GM18951 (cell line): ENCODE results near the gene SCN8A.
"Not testable (repeated sequence)": the region's sequence is repeated elsewhere in the genome, so short reads cannot be mapped to it uniquely, and the experiment has no call there.

Experiments
- POLR2A ChIP-seq: IDR thresholded peaks from 4 replicates; pipeline ENCODE4 v1.6.1; 2011; ENCODE audit warnings: mild to moderate bottlenecking; ENCODE audit not compliant: insufficient read length, insufficient read depth; ENCODE audit errors: extremely low read depth
- in situ Hi-C: fragments of 300-500 bp; cut with MboI; formaldehyde crosslinking; loops from one replicate; pipeline ENCODE4 v1.12.0; 2022; ENCODE audit warnings: low sequenced_read_pairs, mixed read lengths, inconsistent platforms; ENCODE audit not compliant: unreplicated experiment

The SCN8A gene

DNA sequence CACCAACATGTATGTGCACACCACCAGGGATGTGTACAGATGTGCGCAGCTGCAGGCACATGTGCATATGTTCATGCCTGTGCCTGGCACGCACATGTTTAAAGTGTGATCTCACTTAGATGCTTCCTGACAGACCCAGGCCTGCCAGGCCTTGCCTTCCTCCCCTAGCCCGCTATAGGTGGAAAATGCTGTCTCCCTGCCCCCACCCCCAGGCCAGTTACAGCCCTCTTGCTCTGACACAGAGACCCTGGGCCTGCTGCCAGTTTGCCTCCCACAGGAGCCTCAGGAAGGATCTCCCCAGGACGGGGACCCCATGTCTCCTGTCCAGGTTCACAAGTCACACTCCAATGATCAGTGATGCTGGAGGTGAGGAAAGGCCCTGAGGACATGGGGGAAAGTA is 235.8 kb downstream of the SCN8A start:
- TF ChIP-seq POLR2A, result no peak
- in situ Hi-C loops, result no loop called here

DNA sequence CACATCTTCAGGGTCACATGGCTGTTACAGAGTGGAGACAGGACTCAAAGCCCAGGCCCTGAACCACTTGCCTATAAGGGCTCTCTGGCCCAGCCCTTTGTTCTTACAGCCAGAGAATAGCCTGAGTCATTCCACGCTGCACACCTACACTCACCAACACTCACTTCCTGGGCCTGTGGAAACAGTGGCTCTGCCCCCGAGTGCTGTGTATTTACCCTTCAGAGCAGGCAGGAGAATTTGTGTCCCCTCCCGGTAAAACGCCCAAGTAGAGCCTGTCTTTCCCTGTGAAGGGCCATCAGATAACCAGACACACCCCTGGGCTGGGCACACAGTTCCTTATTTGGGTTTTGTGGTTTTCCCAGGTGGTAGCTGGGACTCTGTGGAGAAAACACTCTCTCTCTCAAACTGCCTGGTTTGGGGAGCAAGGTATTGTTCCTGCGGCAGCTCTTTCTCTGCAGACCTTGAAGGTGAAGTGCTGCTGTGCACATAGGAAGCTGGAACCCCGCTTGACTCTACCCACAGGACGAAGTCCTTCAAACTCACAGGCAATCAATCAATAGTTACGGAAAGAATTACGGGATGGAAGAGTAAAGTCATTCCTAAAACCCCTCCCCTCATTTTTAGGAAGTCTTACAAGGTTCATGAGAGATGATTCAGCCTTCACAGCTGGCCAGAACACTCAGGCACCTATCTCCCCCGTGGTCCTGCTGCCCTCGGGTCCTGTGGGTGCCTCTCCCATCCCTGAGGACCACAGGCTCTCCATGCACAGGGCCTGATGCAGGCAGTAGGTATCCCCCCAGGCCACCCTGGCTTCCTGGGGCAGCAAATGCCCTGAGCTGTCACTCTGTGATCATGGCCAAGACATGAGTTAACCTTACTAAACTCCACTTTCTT is 237.1 kb downstream of the SCN8A start:
- in situ Hi-C loops, result no loop called here
- no peak for TF ChIP-seq POLR2A

DNA sequence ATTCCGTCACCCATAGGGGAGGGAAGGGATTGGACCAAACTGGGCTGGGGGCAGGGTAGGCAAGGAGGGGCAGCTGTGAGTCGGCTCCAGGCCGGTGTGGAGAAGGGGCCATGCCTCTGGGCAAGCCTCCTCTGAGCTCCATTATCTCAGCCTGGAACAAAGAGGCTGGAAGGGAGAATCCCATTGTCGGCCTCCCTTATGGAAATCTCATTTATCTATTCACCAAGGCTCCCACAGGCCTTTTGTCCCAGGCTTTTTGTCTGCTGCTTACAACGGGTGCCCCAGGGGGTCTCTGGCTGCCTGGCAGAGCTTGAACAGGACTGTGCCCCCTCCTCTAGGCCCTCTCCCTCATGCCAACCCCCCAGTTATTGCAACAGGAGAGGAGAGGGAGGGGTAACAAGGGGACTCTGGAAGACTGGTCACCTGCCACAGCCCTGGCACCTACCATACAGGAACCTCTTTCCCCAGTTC is 238.0 kb downstream of the SCN8A start:
- in situ Hi-C loops, result no loop called here
- TF ChIP-seq POLR2A, result no peak

DNA sequence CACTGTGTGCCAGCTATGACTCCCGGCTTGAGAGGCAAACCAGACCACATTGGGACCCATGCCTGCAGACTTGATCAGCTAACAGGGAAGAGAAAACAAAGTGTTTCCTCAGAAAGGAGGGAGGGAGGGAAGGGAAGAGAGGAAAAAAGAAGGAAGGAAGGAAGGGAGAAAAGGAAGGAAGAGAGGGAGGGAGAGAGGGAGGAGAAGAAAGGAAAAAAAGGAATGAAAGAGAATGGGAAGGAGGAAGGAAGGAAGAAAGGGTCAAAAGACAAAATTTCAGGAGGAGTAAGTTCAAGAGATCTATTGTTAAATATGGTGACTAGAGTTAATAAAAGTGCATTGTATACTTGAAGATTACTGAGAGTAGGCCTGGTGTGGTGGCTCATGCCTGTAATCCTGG is 238.6 kb downstream of the SCN8A start:
- in situ Hi-C loops, result no loop called here
- no peak for TF ChIP-seq POLR2A

DNA sequence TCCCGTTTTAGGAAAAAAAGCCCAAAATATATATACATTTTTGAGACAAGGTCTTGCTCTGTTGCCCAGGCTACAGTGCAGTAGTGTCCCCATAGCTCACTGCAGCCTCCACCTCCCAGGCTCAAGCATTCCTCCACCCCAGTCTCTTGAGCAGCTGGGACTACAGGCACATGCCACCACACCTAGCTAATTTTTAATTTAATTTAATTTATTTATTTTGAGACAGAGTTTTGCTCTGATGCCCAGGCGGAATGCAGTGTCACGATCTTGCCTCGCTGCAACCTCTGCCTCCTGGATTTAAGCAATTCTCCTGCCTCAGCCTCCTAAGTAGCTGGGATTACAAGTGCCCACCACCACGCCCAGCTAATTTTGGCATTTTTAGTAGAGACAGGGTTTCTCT is 240.8 kb downstream of the SCN8A start:
- in situ Hi-C loops, result not testable (repeated sequence)

DNA sequence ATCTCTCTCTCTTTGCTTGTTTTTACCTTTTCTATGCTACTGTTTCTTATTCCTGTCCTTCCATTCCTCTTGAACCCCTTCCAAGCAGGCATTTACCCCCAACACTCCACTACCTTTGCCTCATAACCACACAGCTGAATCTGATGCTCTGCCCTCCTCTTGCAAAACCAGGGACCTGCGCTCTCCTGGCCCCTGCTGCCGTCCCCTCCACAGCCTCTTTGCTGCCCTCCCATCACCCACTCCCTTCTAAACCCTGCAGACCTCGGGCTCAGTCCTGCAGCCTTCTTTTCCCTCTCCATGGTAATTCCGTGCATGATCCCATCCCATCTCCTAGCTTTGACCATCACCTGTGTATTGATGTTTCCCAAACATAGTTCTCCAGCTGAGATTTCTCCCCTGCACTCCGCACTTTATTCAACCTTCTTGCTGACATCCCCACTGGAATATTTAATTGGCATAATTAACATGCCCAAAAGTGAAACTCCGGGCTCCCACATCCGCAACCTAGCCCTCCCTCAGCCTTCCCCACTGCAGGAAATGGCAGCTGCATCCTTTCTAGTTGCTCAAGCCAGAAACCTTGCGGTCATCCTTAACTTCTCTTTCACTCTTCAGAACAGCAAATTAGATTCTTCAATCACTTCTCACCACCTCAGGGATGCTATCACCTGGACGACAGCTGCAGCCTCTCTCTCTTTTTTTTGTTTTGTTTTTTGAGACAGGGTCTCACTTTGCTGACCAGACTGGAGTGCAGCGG is 241.5 kb downstream of the SCN8A start:
- in situ Hi-C loops, result no loop called here
- no peak for TF ChIP-seq POLR2A

DNA sequence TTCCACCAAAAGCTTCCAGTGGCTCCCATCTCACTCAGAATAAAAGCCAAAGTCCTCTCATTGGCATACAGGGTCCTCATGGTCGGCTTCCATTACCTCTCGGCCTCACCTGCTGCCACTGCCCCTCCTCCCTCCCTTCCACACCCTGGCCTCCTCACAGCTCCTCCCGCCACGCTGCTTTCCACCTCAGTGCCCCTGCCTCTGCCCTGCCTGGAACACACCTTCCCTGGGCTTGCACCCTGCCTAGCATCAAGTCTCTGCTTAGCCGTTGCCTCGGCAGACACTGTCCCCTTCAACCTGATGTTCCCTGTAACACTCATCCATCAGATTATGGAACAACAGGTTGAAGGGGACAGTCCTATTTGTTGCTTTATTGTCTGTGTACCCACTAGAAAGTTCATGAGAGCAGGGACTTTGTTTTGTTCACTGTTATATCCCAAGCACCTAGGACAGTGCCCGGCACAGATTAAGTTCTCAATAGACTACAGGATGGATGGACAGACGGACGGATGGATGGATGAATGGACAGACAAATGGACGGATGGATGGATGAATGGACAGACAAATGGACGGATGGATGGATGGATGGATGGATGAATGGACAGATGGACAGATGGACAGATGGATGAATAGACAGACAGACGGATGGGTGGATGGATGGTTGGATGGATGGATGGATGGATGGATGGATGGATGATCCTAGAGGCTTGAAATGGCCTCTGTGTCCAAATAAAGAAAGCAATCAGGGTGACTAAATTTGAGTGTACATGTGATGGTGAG is 242.6 kb downstream of the SCN8A start:
- in situ Hi-C loops, result no loop called here
- no peak for TF ChIP-seq POLR2A

DNA sequence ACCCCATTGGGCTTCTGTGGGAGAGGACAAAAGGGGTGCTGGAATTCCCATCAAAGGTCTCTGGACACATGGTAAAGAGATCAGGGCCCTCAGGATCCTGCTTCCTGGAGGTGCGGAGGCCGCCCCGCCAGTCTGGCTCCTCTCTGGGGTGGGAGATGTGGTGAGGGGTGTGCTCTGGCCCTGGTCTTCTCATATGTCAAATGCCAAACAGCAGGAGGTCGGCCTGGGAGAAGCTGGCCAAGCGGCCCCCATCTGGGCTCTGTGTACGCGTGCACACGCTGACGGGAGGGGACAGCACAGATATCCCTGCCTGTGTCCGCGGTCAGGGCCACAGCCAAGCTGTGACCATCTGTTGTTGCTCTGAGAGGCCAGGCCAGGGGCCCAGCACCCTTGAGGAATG is 243.4 kb downstream of the SCN8A start:
- in situ Hi-C loops, result no loop called here

DNA sequence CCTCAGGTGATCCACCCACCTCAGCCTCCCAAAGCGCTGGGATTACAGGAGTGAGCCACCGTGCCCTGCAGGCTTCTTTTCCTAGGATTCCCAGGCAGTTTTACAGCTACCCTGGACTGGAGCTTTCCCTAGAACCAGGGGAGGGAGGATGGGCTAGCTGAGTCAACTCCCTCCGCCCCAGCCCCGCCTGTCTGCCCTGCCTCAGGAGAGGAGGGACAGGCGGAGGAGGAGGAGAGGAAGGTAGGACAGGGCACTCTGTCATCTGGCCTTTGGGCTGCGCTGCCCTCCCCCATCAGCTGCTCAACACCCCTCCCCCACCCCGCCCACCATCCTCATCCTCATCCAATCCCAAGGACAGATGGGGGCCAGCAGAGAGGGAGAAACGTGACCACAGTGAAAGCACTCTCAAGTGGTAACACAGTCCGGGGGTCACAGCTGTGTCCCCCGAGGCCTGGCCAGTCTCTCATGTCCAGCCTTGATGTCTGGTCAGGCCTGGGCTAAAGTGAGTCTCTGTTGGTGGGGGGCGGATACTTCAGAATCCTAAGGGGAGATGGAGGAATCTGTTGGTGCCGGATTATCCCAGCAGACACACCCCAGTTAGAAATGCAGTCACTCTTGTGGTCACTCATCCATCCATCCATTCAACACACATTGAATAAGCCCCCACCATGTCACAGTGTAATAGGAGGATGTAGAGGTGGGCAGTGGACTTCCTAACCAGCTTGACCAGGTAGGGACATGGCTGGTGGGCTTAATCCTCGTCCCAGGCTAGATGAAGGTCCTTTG is 245.2 kb downstream of the SCN8A start:
- in situ Hi-C loops, result no loop called here
- no peak for TF ChIP-seq POLR2A

More for the DNA sequence above, 243.4 kb downstream of the SCN8A start:
- TF ChIP-seq POLR2A, result no peak

DNA sequence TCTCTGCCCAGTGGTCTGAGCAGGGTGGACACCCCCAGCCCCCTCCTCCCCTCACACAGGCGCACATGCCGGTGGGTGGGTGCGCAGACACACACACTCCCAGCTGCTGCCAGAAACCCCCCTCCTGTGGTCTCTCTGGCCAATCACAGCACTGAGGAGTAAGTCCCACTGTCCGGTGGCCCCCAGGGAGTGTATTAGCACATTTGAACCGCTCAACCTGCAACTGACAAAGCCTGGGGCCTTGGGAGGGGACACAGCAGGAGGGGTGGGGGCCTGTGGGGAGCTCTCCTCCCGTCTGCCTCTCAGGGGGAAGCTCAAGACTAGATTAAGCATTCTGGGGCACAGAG is 245.8 kb downstream of the SCN8A start:
- in situ Hi-C loops, result no loop called here
- TF ChIP-seq POLR2A, result no peak

DNA sequence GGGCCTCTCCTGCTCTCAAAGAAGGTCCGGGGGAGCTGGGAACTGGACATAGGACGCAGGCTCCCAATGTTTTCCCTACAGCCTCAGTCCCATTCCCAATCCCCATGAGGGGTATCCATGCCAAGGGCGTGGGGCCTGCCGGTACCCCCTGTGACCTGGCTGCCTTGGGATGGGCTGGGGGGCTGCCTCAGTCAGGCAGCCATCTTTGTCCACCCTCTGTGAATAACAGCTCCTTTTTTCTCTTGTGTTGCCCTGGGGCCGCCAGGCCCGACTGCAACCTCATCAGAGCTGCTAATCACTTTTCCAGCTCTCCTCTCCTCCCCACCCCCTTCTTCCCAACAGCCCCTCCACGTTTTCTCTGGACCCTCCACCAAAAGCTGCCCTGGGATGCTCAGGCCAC is 246.3 kb downstream of the SCN8A start:
- in situ Hi-C loops, result no loop called here
- TF ChIP-seq POLR2A, result no peak

DNA sequence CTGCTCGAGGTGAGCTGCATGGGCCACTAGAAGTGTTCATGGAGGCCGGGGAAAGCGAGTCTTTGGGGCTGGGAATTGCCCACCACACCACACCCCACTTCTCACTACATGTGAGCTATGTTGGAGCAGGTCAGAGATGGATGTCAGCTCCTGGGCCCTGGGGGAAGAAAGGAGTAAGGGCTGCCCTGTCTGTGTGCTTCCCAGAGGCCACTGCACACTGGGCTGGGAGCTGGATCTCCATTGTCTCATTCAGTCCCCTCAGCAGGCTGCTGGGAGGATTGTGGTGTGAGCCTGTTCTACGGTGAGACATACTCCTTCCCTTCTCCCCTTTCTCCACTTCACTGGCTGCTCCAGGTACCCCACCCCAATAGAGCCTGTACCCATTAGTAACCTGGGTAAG is 247.0 kb downstream of the SCN8A start:
- no peak for TF ChIP-seq POLR2A
- in situ Hi-C loops, result no loop called here

DNA sequence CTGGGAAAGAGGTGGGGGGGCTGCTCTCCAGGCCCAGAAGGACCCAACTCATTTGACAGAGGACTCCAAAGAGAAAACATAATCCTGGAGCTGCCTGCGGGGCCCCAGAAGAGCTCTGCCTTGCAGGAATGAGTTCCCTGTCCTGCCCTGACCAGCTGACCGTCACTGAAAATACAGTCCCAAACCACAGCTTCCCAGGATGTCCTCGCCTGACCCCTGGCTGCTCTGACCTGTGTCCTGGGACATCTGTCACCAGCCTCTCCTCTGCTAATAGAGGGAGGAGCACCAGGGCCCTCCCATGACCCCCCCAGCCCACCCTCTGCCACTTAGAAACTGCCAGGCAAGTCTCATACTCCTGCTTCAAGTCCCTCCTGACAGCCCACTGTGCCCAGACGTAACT is 247.7 kb downstream of the SCN8A start:
- in situ Hi-C loops, result no loop called here
- TF ChIP-seq POLR2A, result no peak
